CD4-positive, alpha-beta T cell treated with Interleukin-6 at 100 ng/mL for 8 hours (primary cell): Measurements from ENCODE around the gene CHRNB4.

ENCODE experiments used
- DNase-seq: peaks from one replicate; pipeline ENCODE4 v3.0.0-alpha.2; 2020; ENCODE audit warnings: mixed read lengths, low spot score

Gene CHRNB4

DNA sequence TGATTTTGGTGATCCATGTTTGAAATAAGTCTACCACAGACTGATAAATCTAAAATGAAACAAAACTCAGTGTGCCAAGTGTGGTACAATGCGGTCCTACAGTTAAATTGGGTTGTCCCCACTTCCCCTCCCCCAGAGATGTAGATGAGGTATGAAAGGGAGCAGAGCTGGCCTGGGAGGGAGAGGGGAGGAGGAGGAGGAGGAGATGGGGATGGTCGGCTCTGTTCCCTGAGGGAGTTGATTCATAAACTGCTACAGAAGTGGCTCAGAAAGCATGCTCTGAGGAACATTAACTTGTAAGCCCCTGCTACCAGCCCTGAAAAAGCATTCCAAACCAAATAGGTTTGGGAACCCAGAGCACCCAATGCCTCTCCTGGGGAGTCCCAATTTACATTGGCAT, 28.0 kb upstream of the CHRNB4 start:
- no peak for DNase-seq

DNA sequence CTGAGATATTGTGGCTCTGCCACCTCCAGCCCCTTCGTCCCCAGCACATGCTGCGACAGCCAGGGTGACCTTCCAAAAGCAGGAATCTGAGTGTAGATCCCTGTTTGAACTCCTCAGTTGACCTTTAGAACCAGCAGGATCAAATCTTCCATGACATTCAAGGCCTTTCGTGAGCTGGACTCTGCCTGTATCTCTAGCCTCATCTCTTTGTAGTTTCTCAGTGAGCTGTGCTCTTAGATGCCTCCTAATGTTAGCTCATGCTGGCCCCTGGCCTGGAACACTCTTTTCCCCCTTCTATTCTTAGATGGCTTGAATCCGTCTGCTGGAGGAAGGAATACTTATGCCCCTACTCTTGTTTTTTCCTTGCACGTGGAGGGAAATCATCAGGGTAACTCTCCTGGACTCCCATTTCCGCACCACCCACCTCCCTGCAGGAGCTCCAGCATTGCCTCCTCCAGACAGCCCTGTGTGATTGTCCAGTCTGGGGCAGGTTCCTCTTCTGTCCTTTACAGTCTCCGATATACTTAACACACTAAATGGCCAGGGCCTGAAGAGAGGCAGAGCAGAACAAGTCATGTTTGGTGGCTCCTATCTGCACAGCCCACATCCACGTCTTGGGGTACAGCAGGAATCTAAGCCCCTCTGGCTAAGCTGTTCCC, 26.7 kb upstream of the CHRNB4 start:
- DNase-seq, result no peak

DNA sequence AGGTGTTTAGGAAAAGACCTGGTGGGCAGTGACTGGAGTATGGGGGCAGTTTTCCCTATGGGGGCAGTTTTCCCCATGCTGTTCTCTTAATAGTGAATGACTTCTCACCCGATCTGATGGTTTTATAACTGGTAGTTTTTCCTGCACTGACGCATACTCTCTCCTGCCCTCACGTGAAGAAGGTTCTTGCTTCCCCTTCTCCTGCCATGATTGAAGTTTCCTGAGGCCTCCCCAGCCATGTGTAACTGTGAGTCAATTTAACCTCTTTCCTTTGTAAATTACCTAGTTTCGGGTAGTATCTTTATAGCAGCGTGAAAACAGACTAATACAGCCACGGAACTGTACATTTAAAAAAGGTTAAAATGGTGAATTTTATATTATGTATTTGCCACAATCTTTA, 25.0 kb upstream of the CHRNB4 start:
- DNase-seq, result no peak

DNA sequence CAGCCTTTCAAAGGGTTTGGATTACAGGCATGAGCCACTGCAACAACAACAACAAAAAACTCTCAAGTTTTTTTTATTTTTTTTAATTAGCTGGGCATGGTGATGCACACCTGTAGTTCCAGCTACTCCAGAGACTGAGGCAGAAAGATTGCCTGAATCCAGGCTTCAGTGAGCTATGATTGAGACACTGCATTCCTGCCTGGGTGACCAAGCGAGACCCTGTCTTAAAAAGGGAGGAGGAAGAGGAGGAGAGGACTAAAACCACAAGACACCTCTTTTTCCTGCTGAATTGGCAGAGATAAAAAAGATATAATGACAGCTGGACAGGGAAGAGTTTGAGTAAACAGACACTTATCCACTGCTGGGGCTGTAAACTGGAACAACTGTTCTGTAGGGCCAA, 22.7 kb upstream of the CHRNB4 start:
- no peak for DNase-seq

DNA sequence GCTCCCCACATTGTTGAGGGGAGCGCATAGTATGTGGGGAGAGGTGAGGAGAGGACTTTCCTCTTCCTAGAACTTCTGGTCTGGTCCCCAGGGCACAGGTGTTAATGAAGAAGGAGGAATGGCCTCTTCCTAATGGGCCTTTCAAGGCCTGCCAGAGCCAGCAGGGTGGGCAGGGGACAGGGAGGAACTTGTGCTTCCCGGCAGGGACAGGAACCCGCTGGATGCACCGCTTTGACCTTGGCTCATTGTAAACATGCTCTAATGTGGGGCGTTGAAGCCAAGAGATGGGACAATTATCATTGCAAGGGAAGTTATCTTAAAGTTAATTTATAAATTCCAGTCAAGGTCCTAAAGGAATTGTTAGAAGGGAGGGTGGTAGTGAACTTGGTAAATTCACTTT, 21.0 kb upstream of the CHRNB4 start:
- no peak for DNase-seq

DNA sequence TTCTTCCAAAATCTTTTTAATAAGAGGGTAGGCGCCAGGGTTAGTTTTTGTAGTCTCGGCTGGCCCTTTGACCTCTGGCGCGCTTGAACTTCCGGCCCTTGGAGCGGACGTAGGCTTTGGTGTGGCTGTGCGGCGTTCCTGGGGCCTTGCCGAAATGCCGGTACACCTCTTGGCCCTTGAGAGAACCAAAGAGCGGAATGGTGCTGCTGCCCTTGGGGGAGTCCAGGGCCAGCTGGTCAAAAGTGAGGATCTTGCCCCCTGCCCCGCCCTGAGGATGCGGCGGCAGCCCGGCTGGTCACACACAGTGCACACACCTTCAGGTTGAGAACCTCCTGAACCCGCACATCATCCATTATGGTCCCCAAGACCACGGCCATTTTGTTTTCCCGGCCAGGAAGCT, 20.0 kb upstream of the CHRNB4 start:
- DNase-seq, result no peak

DNA sequence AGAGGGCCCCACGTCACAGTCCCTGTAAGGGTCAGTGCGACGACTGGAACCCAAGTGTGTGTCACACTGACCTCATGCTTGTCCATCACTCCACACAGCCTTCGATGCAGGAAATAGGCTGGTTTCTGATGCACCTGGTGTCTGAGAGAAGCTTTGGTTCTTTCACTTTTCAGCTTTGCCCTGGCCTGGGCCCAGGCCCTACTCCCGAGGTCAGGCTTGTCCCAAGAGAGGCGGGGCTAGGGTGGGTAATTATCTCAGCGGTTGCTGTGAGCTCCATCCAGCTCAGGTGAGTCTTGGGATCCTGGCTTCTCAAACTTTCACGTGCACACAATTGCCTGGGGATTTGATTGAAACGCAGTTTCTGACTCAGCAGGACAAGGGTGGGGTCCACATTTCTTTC, 19.6 kb upstream of the CHRNB4 start:
- DNase-seq, result no peak

DNA sequence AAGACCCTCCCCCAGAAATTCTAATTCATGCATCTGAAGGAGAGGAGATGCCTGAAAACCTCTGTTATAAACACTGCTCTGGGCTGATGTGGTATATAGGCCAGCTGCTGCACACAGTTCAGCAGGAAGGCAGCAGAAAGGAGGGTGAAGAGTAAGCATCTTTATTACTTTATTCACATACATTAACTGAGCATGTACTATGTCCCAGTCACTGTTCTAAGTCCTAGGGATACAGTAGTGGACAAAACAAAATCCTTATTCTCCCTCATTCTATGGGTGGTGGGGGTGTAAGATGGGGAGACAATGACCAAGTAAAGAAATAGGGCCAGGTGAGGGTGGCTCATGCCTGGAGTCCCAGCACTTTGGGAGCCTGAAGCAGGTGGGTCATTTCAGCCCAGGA, 17.8 kb upstream of the CHRNB4 start:
- no peak for DNase-seq

DNA sequence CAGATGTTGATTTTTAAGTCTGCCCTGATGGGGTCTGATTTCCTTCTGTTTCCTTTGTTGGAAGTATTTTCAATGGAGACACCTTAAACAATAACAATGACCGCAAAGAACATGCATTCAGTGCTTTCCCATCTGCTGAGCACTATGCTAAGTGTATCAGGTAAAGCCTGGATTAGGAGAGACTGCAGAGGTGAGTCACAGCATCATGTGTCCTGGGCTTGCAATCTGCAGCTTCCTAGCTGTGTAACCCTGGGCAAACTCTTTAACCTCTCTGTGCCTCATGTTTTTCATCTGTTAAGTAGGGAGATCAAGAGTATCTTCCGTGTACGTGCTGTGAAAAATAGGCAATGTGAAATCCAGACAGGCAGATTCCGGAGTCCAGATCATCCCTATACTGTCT, 13.3 kb upstream of the CHRNB4 start:
- DNase-seq, result no peak

DNA sequence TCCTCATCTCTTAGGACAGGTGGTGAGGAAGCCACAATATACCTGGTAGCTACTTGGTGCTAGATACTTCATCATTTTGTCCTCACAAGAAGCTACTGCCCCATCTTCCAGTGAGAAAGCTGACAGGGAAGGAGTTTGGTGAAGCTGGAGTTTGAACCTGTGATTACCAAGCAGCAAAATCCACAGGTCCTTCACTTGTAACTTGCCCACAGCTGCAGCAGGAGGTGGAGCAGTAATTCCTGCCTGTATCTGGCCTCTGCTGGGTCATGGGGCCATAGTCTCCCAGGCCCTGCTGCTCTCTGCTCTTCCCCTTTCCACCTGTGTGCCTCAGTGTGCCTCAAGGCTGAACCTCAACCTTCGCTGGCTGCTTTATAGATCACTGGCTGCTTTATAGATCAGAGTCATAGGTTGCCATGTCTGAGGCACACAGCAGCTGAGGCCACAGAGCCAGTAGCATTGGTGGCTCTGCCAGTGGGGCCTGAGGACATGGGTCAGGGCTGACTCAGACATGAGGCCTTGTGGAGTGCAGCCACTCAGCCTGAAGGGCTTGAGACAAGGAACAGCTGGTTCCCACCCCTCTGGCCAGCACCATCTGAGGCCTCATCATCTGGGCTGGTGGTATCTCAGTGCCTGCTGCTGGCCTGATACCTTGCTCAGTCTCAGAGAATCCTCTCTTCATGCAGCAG, 11.1 kb upstream of the CHRNB4 start:
- DNase-seq, result no peak

DNA sequence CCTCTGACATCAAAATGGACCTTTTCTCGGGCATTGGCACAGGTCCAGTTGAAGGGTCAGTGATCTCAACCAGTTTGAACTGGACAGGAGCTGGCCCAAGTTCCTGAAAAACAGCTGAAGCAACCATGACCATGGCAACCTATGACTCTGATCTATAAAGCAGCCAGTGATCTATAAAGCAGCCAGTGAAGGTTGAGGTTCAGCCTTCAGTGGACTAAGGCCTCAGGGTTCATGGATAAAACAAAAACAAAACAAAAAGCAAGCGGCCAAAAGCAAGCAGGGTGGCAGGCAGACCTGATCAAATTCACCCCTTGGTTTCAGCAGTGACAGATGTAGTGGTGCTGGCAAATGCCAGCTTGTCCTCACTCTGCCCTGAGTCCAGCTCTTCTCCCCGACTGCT, 10.0 kb upstream of the CHRNB4 start:
- DNase-seq, result no peak

DNA sequence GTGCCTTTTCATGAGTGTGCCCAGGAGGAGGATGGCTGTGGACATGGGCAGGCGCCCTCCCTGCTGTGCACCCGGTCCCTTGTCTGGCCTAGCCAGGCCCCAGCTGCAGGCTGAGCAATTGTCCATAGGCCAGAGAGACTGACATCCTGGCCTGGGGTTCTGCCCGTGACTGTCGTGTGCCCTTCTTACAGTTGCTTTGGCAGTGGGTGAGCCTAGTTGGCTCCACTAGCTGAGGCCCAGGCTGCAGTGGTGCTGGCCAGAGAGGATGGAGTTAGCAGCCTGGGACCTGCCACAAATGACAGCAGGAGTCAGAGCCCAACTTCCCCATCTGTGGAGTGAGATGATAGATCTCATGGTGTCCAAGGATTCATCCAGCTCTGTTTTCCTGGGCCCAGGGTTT, 9.0 kb upstream of the CHRNB4 start:
- no peak for DNase-seq

DNA sequence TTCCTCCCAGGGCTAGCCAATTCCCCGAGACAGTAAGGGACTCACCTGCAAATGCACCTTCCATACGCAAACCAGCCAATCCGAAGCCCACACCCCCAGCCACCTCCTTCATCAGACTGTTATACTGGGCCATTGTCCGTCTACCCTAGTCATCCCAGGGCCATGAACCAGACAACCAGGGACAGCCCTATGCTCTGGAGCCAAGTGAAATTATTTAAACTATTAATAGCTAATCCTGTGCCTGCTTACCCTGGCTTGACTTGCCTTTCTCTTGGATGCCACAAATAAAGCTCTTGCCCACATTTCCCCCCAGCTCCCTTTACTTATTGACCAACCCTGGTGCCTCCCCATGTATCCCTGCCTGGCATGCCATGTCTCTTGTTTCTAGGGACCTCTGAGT, 4.0 kb upstream of the CHRNB4 start:
- DNase-seq, result no peak

DNA sequence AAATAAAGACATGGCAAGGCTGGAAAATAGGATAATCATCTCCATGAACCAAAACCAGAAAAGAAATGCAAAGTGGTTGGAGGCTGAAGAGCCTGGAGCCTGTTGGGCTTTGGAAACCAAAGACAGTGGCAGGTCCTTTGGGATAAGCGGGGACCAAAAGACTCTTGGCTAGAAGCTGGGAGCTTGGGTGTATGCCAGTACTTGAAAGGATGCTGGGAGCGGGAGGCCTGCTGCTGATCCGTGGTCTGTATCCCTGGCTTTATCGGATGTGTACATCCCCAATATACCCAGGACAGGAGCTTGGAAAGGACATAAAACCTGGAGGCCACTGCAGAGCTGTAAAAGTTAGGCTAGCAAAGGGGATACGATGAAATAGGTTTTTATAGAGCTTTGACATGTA, 1.3 kb upstream of the CHRNB4 start:
- DNase-seq, result no peak

DNA sequence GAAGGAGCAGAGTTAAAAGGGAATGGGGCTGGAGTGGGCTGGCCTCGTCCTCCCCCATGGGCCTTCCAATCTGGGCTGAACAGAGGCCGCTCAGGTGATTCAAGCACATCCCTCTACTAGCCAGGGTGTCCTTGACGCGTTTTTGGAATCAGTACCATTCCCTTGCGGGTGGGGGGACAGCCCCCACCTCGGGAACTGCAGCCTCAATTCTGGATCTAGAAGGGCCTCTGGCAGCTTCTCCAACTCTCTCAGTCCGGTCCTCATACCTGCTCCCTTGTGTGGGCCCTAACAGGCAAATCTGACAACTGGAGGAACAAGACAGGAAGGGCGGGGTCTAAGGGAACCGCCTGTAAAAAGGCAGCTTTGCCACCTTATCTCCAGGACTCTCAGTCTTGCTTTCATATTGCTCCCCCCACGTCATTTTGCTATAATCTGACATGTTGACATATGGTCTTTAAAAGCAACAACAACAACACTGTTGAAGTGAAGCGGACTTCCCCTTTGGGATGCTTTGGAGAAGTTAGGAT, 802 bp upstream of the CHRNB4 start:
- DNase-seq, result no peak

DNA sequence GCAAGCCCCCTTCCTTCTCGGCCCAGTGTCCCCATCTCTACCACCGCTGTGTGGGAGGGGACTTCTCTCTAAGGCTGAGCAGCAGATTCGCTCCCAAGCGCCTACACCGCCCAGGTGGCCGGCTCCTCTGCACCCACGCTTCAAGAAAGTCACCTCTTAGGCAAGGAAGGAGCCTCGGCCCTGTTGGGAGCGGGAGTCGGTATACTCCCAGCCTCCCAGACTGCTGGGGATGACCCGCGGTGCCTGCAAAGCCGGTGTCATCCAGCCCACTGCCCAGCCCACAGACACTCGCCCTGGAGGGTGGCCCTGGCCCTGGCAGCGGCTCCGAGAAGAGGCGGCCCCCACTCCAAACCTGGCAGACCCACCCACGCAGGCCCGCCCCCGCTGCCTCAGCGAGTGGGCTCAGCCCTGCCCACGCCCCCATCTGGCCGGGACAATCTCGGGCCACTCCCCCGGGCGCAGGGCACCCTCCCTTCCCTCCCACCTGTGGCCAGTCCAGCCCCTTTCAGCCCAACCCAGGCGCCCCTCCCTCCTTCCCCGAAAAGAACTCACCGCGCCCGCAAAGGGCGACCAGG, 396 bp downstream of the CHRNB4 start:
- DNase-seq, result no peak

DNA sequence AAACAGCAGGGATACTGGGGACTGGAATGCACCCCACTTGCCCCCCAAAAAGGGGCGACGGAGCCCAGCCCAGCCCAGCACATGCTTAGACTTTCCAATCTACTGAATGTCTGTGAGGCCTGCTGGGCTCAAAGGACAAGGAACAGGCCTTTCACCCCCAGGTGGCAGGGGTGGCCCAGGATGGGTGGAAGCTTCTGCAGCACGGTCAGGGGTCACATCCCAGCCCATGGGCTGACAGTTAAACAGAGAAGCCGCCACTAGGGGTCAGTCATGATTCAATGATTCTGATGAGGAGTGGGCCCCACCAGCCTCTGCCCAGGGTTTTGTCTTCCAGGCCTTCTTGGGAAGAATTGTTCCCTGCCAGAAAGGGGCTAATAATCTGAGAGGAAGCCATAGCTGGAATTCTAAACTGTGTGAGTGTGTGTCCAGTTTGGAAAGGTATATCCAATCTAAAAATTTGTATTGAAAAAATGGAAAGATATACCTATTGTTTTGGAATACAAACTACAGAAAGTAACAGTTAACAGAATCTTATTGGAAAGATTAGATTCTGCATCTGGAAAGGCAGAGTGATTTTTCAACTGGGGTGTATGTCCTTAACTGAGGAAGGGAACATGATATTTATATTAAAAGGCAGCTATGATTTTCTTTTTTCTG, 2.2 kb downstream of the CHRNB4 start:
- peak; percentile 15 for DNase-seq

DNA sequence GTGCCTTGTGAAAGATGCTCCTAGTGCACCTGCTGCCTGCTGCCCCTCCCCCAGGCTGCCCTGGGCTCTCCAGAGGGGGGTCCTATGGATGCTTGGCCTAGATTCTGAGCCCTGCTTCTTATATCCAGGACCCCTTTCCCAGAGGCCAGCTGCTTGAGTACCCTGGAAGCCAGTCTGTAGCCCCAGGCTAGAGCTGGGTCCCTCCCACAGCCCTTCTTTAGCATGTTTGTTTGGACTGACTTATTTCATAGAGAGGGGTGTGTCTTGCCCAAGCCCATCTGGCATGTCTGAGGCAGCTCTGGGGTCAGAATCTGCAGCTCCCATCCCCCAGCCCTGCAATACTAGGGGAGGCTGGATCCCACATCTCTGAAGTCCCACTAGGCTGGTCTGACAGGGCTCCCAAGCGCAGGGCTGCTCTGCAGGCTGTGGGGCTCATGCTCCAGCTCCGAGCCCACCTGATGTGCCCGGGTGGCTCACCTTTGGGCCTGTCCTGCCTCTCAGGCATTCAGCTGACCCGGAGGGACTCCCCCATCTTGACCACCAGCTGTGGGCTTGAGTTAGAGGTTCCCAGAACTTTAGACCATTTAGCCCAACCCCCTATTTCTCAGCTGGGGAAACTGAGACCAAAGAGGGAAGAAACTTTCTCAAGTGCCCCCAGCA, 3.1 kb downstream of the CHRNB4 start:
- no peak for DNase-seq

DNA sequence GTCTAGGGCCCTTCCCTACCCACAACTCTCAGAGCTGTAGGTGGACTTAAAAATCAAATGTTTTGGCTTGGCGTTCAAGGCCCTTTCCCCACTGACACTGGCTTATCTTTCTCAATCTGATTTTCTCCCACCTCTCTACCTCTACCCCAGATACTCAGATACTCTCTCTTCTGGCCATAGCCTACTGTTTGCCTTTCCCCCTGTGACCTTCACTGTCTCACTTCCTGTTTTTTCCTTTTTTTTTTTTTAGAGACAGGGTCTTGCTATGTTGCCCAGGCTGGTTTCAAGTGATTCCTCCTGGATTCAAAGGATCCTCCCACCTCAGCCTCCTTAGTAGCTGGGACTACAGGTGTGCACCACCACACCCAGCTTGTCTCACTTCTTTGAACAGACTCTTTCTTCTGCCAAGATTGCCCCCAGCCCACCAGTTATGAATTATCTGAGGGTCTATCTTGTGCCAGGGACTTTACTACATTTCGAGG, 4.6 kb downstream of the CHRNB4 start:
- no peak for DNase-seq

DNA sequence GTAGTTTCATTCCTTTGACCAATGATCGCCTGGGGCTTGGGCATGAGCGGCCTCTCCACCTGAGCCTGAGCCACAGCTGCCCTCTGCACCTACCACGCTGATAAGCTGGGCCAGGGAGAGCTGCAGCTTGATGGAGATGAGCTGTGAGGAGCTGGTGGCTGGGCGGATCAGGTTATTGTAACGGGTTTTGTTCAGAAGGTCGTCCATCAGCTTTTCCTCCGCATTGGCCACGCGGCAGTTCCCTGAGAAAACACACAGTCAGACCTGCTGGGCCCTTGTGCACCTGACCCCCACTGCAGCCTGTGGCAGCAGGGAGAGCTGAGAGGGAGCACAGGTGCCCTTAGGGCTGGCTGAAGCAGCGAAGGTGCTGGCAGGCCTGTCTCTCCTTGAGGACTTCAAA, 5.7 kb downstream of the CHRNB4 start:
- no peak for DNase-seq

DNA sequence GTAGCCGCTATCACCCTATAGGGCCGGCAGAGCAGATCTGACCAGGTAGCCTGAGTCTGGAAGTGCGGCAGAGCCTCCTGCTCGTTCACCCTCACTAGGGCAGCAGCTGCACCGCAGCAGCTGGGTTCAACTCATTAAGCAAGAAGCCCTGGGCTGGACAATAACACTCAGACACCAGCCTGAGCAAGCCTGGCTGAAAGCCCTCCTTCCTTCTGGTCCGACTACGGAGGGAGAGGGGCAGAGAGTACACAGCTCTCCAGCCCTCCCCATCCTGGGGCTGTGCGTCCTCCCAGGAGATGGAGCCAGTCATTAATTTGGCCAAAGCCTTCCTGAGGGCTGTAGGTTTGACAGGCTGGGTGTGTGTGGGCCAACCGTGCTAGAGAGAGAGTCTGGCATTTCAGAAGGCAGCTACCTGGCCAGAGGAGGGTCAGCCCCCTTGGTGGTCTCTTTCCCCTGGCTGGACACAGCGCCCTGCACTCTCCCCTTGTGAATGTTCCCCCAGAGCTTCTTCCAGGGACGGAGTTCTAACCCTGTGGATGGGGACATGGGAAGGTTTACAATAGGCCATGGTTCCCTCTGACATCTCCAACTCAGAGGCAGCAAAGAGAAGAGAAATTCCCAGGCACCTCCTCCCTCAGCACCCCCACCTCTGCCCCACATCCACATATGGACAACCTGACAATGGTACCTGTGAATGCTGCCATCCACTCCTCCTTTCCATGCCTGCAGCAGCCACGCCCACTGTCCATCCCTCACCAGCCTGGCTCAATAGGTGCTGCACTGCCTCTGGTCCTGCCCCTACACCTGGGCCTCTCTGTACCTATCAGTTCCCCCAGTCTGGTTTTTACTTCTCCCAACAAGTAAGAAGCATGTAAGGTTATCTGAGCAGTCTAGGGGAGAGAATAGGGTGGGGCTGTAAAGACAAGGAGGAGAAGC, 6.5 kb downstream of the CHRNB4 start:
- DNase-seq, result no peak
